Measurements from ENCODE around the gene GPR12. TPM values are rescaled to one million over a fixed set of nuclear protein-coding genes. Genes with fewer than 3 reads are reported as not detected.

The GPR12 gene
- total RNA-seq, 2 donors from 2014 or later, result 0.05 TPM; not detected in 1

DNA sequence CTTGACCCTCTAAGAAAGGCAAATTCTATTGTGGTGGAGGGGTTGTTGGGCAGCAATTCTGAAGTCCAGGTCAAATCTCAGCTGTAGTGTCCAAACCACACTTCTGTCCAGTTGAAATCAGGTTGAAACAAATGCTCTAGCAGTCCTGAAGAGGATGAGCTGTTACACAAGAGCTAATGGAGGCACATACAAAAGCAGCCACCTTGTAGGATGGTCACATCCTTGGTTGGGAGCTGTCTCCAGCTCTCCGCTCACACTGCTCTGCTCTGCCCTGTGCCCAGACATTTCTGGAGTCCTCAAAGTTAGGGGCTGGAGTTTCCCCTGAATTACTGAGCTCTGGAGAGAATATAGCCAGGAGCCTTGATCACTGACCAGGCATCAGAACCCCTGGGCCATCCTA, 47.2 kb downstream of the GPR12 start:
- H3K27me3 ChIP-seq (replicated peaks; ENCODE audit: insufficient read depth), result no peaks in the 10 kb centered on the region
- WGBS, result 94% methylated on average over 1 of the region's 1 CpG
- H3K27ac ChIP-seq, result no peak overlapping the region
- intact Hi-C loops (cut with DNase I), result no loop called here
- TF ChIP-seq POLR2A (IDR thresholded peaks at IDR 0.05), result no peak
- TF ChIP-seq, protein P1, sequence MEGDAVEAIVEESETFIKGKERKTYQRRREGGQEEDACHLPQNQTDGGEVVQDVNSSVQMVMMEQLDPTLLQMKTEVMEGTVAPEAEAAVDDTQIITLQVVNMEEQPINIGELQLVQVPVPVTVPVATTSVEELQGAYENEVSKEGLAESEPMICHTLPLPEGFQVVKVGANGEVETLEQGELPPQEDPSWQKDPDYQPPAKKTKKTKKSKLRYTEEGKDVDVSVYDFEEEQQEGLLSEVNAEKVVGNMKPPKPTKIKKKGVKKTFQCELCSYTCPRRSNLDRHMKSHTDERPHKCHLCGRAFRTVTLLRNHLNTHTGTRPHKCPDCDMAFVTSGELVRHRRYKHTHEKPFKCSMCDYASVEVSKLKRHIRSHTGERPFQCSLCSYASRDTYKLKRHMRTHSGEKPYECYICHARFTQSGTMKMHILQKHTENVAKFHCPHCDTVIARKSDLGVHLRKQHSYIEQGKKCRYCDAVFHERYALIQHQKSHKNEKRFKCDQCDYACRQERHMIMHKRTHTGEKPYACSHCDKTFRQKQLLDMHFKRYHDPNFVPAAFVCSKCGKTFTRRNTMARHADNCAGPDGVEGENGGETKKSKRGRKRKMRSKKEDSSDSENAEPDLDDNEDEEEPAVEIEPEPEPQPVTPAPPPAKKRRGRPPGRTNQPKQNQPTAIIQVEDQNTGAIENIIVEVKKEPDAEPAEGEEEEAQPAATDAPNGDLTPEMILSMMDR (IDR thresholded peaks at IDR 0.05), result no peak
- no peak for TF ChIP-seq POLR2AphosphoS5 (IDR thresholded peaks at IDR 0.05)
- H3K4me3 ChIP-seq, result no peak overlapping the region
- no peaks in the 10 kb centered on the region for H3K4me1 ChIP-seq (replicated peaks)
- no peaks in the 10 kb centered on the region for H3K36me3 ChIP-seq
- DNase-seq (ENCODE audit: low spot score), result no peak
- no peaks in the 10 kb centered on the region for H3K9me3 ChIP-seq

GRCh38 chr13:26711211-26711610, 49.4 kb downstream of the GPR12 start:
- WGBS, result 35% methylated on average over 4 of the region's 4 CpGs
- intact Hi-C loops (cut with DNase I), result no loop called here
- Histone ChIP-seq H3K36me3 (no peaks in the 10 kb centered on the region), H3K4me3 (no peak overlapping the region), H3K4me1 (replicated peaks) (no peaks in the 10 kb centered on the region), H3K27ac (no peak overlapping the region), H3K9me3 (no peaks in the 10 kb centered on the region), H3K27me3 (replicated peaks; ENCODE audit: insufficient read depth) (no peaks in the 10 kb centered on the region)
- TF ChIP-seq POLR2A (IDR thresholded peaks at IDR 0.05), result no peak
- no peak for TF ChIP-seq POLR2AphosphoS5 (IDR thresholded peaks at IDR 0.05)
- TF ChIP-seq, protein P1 (IDR thresholded peaks at IDR 0.05), result no peak
- DNase-seq (ENCODE audit: low spot score), result no peak

GRCh38 chr13:26710166-26710565, 50.4 kb downstream of the GPR12 start:
- no peak overlapping the region for H3K27ac ChIP-seq
- peaks cover 4% of the 10 kb centered on the region for H3K27me3 ChIP-seq (replicated peaks; ENCODE audit: insufficient read depth)
- H3K36me3 ChIP-seq, result no peaks in the 10 kb centered on the region
- intact Hi-C loops (cut with DNase I), result no loop called here
- no peak for DNase-seq (ENCODE audit: low spot score)
- H3K4me3 ChIP-seq, result no peak overlapping the region
- WGBS, result 61% methylated on average over 13 of the region's 13 CpGs
- H3K9me3 ChIP-seq, result no peaks in the 10 kb centered on the region
- H3K4me1 ChIP-seq (replicated peaks), result no peaks in the 10 kb centered on the region
- TF ChIP-seq POLR2AphosphoS5 (IDR thresholded peaks at IDR 0.05) (no peak), POLR2A (IDR thresholded peaks at IDR 0.05) (no peak)
- TF ChIP-seq, protein P1 (IDR thresholded peaks at IDR 0.05), result no peak

DNA sequence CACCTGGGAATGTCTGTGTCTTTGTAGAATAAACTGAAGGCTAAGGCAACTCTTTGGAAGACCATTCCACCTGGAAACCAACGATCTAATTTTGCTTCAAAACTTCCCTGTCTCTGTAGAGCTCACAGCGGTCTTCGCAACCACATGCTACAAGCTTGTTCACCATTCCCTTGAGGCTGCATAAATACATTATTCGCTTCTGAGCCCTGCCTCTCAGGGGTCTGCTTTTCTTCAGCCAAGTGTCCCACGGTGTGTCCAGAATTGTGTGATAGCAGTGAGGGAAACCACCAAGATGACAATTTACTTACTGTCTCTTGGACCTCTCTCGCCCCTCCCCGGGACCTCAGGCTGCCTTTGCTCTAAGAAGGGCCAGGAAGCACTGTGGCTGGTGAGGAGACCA, 51.1 kb downstream of the GPR12 start:
- TF ChIP-seq, protein P1 (IDR thresholded peaks at IDR 0.05), result no peak
- TF ChIP-seq POLR2A (IDR thresholded peaks at IDR 0.05), result no peak
- TF ChIP-seq POLR2AphosphoS5 (IDR thresholded peaks at IDR 0.05), result no peak
- Histone ChIP-seq H3K27ac (no peak overlapping the region), H3K36me3 (no peaks in the 10 kb centered on the region), H3K27me3 (replicated peaks; ENCODE audit: insufficient read depth) (peaks cover 4% of the 10 kb centered on the region), H3K4me3 (no peak overlapping the region), H3K4me1 (replicated peaks) (no peaks in the 10 kb centered on the region), H3K9me3 (no peaks in the 10 kb centered on the region)
- 91% methylated on average over 7 of the region's 7 CpGs for WGBS
- no peak for DNase-seq (ENCODE audit: low spot score)
- intact Hi-C loops (cut with DNase I), result loop anchor here (5.0 kb wide), 1 partner anchor 223 kb away; no protein-coding TSS in a partner anchor

DNA sequence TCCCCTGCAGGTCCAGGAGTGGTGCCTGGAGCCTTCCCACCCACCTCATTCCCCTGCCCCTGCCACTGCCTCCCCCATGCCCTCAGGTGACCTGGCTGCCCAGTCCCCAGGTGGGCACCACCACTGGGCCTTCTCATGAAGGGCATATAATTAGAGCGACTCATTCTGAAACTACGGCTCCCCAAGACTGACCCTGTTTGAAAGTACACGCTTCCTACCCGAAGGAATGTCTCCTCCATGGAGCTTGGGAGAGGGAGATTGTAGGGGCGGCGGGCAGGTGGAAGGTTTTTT, 52.6 kb downstream of the GPR12 start:
- Histone ChIP-seq H3K9me3 (no peaks in the 10 kb centered on the region), H3K36me3 (no peaks in the 10 kb centered on the region), H3K27ac (no peak overlapping the region), H3K4me3 (no peak overlapping the region), H3K4me1 (replicated peaks) (no peaks in the 10 kb centered on the region), H3K27me3 (replicated peaks; ENCODE audit: insufficient read depth) (peaks cover 4% of the 10 kb centered on the region)
- DNase-seq (ENCODE audit: low spot score), result no peak
- intact Hi-C loops (cut with DNase I), result loop anchor here (5.0 kb wide), 1 partner anchor 224 kb away; no protein-coding TSS in a partner anchor
- 80% methylated on average over 6 of the region's 6 CpGs for WGBS
- TF ChIP-seq POLR2A (IDR thresholded peaks at IDR 0.05) (no peak), POLR2AphosphoS5 (IDR thresholded peaks at IDR 0.05) (no peak)
- TF ChIP-seq, protein P1 (IDR thresholded peaks at IDR 0.05), result no peak
